Amniotic epithelial cell (primary cell): ENCODE results near the gene WDR93.

Source experiments
- DNase-seq: peaks from one replicate; pipeline ENCODE4 v3.0.0-alpha.2; 2010; ENCODE audit warnings: low read depth

The WDR93 gene

DNA sequence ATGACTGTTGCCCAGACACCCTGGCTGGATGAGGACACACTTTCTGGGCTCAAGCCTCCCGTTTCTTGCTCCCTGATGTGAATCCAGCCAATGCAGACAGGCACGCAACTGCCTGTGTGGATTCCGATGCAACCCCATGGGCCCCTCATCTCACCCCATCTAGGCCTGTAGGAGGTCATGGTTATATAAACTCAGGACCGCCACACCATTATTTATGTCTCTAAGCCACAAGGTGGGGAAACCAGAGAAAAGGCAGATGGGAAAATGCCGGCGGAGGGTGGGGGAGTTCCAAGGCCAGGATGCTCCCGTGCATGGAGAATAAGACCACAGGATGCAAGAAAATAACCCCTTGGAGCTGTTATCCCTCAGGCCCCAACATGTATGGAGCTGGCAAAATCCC lies 58.4 kb downstream of the WDR93 start:
- no peak for DNase-seq

DNA sequence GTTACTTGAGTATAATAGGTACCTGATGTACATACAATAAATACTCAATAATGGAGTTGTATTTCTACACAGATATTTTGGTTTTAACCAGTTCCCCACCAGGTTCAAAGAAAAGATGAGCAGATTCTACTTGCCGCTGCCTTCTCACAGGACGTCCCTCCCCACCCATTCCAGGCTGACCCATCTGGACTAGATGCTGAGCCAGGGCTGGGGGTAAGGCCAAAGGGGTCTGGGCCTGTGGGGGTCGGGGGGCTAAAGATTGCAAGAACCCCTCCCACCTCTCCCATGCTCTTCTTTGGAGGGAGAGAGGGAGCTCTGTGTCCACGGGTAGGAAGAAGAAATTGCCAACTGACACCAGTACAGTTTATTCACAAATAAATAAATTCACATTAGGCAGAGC lies 58.9 kb downstream of the WDR93 start:
- no peak for DNase-seq

DNA sequence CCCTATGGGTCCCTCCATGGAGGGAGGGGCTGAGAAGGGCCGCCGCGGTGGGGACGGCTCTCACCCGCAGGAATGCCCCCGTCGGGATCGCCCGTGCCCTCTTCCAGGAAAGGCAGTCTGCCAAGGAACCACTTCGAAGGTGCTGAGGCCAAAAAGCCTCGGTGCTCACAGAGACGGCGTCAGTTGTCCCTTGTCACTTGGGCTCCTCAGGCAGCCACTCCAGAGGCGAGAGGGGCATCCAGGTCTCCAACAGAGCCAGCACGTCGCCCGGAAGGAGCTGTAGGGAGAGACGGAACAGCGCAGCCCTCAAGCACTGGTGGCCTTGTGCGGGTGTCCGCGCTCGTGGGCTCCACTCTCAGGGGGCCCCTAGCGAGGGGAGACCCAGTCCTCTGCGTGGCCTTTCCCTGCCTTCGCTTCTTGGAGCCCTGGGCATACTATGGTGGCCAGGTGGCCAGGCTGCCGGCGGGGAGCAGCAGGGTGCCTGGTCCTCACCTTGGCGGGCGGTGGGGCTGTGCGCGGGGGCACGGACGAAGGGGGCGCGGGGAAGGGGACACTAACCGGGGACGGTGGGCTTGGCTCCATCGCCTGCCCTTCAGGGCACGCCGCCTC lies 59.4 kb downstream of the WDR93 start:
- DNase-seq = no peak

DNA sequence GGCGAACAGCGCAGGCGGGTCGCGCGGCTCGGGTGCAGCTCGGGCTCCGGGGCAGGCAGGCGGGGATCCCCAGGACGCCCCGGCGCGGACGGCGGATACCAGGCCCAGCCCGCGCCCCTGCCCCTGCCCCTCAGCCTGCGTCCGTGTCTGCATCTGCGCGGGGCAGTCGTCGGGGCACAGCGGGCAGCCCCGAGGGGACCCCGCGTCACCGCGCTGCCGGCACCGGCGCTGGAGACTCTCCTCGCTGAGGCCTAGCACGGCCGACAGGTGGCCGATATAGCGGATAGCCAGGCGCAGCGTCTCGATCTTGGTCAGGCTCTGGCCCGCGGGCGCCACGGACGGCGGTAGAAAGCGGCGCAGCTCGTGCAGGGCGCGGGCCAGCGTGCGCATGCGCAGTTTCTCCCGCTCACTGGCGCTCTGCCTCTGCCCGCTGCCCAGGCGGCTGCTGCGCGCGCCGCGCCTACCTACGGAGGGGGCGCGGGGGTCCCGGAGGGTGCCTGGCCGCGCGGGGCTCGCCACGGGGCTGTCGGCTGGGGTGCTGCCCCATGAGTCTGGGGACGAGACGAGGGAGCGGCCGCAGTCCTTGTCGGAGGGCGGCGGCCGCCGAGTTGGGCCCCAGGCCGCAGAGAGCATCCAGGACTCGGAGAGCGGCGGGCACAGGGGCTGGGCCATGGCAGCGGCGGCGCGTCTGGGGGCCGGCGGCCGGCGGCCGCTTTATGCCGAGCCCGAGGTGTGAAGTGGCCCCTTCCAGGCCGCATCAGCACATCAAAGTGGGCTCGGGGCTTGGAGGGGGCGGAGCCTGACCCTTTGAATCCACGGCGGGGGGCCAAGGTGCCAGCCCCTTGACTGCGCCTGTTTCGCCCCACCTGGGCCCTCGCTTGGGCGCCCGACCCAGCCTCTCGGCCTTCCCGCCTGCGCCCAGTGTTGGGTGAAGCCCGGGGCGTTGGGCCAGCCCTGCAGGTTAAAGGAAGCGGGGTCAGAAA lies 60.2 kb downstream of the WDR93 start, which contains the start of gene MESP1:
Gene MESP1 (minus strand): TSS at position 690 of the 983 bp plus-strand sequence. CDS start 18 bp downstream, at position 672.
- peak; percentile 79 for DNase-seq

DNA sequence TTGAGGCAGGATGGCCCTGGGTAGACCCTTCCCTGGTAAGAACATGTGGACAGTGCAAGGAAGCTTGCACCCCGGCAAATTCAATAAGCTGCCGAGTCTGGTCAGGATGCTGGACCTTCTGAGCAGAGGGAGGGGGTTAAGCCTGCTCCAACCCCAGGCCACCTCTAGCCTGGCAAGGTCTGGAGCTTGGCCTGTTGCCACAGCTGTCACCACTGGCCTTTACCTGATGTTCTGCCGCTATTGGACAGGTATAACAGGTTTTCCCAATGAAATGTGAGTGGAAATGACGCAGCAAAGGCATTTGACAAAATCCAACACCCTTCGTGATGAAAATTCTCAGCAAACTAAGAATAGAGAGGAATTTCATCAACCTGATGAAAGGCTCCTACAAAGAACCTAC lies 61.1 kb downstream of the WDR93 start:
- DNase-seq = no peak

DNA sequence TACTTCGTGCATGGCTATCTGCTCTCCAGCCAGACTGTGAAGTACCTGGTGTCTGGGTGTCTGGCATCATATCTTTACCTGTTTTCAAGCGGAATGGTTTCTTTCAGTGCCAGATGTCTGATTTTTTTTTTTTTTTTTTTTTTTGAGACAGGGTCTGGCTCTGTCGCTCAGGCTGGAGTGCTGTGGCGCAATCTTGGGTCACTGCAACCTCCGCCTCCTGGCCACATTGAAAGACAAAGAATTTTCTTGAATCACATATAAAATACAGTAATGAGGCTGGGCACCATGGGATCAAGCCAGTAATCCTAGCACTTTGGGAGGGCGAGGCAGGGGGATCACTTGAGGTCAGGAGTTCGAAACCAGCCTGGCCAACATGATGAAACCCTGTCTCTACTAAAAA lies 63.2 kb downstream of the WDR93 start:
- DNase-seq = no peak

DNA sequence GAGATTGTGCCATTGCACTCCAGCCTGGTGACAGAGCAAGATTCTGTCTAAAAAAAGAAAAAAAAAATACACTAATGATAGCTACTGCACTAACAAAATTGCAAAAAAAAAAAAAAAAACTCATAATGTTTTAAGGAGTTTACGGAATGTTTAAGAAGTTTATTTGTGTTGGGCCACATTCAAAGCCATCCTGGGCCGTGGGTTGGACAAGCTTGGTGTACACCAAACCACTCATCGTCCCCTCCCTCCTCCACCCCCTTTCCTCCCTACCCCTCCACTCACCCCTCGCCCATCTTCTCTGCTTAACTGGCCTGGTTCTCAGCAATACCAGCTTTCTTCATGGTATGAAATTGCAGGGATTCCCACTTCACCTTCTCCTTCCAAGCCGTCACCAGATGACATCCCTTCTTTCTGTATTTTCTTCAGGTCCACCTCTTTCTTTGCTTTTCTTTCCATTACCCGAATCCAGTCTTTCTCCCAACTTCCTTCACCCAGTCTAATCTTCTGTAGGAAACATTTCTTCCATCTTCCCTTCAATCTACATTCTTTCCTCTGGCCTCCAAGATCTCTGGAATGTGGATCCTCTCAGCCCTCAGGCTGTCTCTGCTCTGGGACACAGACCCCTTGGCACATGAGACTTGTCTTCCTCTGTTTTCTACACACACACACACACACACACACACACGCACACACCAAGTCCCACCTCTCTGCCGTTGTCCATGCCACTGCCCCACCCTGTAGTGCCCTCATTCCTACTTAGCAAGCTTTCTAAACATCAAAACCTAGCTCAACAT lies 63.9 kb downstream of the WDR93 start:
- no peak for DNase-seq

DNA sequence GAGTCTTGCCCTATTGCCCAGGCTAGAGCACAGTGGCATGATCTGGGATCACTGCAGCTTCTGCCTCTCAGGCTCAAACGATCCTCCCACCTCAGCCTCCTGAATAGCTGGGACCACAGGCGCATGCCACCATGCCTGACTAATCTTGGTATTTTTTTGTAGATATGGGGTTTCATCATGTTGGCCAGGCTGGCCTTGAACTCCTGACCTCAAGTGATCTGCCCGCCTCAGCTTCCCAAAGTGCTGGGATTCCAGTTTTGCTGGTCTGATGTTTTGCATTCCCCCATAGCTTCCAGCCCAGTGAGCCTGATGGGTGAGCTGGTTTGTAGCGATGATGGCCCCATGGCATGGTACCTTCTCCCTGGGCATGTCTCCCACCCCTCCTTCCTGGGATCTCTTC lies 65.1 kb downstream of the WDR93 start:
- DNase-seq = peak; percentile 29

DNA sequence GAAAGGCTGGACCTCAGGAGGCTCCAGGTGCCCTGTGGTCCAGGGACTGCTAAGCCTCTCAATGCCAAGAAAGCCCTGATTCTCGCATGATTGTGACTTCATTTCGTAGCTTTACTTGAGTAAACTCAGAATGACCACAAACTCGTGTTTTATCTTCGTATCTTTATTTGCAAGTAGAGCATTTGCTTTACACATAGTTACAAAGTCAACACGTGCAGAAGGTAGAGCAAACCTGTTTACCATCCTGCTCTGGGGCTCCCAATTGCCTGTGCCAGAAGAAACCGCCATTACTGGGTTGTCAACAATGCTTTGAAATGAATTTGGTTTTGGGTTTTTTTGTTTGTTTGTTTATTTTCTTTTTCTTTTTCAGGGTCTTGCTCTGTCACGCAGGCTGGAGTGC lies 66.3 kb downstream of the WDR93 start:
- peak; percentile 26 for DNase-seq

DNA sequence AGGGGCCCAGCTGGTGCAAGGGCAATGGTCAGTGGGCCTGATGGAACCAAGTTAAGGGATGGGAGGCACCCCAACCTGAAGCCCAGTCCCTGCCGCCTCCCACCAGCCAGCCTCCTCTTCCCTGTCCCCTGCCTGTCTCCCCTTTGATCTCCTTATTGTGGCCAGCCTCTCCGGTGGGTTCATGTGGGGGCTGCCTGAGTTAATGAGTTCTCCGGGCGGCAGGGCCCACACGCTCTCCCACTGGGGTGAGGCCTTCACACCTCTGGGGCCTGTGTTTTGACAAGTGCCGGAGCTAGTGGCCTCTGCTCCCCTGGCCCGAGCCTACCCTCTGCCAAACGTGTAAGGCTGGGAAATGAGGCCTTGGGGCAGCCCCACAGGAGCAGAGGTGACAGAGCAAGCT lies 67.7 kb downstream of the WDR93 start:
- no peak for DNase-seq

DNA sequence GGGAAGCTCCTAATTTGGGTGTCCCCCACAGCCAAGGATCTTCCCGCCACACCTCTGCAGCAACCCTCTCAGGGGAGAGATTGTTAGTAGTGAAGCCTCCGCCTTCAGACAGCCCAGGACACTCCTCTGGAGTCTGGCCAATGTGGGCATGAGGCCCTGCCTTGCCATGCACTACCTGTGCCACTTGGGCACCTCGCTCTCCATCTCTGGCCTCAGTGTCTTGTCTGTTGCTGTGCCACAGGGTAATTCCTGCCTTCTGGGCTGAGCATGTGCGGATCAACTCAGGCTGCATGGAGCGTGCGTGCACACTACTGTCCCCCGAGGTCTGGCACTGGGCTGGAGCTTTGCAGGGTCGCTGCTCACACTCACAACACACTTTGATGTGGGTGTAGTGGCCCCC lies 68.4 kb downstream of the WDR93 start:
- no peak for DNase-seq

DNA sequence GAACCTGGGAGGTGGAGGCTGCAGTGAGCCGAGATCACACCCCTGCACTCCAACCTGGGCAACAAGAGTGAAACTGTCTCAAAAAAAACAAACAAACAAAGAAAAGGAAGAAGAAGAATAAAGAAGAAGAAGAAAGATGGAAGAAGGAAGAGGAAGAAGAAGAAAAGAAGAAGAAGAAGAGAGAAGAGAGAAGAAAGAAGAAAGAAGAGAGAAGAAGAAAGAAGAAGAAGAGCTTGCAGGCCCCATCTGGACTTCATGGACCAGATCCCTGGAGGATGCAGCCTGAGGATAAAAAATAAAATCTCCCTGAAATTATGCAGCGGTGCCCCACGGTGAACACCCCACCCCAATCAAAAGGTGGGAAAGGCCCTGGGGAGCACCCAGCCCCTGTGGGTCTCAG lies 69.2 kb downstream of the WDR93 start:
- DNase-seq = no peak

DNA sequence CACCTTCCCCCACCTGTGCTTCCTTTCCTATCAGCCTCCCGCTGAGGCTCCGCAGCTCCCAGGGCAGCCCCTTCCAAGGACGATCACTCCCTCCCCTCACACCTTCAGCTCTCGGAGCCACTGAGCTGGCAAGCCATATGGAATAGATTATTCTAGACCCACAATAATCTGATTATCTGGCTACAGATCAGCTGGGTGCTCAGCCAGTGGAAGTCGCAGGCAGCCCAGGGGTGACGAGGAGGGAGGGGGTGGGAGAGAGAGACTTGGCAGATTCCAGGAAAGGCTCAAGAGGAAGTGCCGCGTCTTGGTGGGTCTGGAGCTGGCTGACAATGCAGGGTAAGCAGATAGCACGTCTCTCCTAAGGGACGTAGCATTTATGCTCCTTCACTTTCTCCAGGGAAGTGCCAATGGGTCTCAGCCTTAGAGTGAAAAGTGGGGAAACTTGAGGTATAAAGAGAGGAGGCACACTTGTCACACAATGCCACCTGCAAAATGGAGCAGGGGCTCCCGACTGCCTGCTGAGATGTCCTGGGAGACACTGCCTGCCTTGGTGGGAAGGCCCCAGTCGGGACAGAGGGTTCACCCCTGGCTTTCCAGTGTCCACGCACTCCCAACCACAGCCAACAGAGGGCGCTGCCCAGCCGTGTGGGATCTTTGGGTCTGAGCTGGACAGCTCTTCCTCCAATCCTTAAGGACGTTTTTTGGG lies 69.8 kb downstream of the WDR93 start:
- DNase-seq = peak; percentile 44

DNA sequence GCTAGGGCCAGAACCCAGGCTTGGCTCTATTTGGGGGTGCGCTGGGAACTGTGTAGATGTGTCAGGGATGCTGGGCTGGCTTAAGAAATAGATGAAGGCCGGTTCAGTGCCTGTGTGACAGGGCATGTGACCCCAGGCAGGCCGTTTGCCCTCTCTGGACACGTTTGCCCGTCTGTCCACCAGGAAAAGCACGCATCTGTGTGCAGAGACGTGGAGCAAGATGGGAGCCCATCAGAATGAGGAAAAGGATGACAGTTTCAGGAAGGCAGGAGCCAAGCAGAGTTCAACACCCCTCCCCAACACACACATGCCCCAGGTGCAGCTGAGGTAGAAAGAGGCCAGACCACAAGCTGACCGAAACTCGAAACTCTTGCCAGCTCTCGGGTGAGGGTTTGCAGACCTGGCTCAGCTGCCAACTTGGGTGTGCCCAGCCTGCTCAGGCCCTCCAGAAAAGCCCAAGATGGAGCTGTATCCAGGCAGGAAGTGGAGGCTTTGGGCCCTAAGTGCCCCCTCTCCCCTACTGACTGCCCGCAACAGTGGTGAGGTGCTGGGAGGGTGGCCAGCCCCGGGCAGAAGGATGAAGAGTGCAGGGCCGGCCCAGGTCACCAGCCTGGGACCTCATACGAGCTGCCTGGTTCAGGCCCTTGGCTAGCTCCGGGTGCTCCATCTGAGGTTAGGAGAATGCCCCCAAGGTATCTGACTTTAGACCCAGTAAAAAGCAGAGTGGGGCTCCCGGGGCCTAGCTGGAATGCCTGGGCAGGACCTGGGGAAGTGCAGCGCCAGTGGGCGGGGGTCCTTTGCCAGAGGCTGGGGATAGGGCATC lies 70.6 kb downstream of the WDR93 start:
- DNase-seq = no peak

DNA sequence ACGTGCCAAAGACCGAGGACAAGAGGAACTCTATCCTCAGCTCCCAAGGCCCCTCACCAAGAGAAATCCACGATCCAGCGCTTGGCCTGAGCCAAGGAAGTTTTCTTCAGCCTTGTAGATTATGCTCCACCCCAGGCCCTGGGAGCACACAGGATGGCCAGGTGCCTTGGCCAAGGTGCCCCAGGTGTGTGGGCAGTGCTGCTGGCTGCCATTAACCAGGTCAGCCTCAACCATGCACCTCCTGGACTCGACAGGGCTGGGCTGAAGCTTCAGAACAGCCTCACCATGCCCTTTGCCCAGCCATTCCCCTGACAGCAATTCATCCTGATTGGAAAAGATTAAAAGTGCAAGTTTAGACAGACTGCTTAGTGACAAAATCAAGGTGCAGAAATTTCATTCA lies 71.3 kb downstream of the WDR93 start:
- DNase-seq = no peak

DNA sequence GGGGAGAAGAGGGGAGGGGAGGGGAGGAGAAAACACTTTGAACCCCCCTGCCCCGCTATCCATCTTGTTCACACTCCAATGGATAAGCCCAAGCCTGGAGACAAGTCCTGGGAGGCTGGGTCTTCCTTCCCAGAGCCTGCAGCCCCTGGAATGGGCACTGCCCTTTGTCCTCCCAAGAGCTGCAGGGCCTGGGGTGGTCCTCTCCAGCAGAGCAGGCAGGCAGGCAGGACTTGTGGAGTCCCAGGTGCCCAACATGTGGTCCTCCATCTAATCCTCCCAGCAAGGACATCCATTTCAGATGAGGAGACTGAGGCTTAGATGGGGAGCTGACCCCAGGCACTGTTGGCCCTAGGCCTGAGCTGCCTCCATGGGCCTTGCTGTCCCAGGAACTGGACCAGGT lies 75.1 kb downstream of the WDR93 start:
- no peak for DNase-seq

DNA sequence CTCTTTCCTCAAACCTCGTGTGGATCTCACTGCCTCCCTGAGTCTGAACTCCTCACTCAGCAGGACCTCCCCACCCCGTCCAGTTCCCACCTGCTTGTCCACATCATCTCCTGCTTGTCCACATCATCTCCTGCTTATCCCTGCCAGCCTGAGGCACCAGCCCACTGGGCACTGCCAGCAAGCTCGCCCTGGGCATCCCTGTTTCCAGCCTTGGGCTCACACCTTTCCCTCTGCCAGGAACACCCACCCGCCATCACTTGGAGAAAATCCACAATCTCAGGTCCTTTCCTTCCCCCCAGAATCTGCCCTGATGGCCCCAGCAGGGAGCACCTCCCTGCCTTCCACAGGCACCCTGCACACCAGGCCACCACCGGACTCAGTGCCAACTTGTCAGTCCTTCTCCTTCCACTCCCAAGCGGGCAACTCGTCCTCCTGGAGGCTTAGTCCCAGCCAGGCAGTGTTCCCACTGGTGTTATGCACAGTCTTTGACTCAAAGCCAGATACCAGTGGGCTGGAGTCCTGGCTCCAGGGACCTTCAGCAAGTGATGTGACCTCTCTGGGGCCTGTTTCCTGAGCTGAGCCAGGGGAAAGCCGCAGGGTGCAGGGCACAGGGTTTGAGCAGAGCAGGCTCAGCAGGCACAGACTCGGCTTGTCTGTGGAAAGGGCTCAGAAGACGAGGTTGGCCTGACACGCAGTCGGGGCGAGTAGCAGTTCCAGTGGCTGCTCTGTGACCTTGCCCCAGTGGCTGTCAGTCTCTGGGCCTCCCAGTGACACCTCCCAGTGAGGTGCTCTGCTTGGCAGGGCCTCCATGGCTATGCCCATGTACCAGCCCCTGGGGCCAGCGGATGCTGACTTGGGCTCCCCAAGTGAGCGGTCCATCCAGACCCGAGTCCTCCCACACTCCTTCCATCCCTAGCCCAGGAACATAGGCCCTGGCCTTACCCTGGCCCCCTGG lies 76.0 kb downstream of the WDR93 start:
- no peak for DNase-seq

DNA sequence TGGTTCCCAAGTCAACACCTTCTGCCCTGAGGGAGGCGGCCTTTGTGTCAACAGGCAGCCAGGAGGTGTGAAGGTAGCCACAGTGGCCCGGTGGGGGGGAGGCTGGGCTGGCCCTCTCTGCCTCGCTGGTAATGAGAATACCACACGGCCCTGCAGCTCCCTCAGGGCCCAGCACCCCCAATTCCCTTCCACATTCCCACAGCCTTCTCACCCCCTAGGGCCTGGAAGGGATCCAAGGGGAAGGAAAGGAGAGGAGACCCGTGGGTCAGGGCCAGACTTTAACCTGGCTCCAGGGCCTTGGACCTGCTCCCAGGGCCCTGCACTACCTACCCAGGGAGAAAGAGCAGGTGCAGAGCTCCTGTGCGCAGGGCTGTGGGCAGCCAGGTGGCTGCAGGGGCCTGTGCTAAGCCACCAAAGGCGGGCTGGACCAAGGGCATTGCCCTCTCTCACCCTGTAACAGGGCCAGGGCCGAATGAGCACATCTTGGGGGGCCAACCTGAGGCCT lies 76.9 kb downstream of the WDR93 start:
- no peak for DNase-seq

DNA sequence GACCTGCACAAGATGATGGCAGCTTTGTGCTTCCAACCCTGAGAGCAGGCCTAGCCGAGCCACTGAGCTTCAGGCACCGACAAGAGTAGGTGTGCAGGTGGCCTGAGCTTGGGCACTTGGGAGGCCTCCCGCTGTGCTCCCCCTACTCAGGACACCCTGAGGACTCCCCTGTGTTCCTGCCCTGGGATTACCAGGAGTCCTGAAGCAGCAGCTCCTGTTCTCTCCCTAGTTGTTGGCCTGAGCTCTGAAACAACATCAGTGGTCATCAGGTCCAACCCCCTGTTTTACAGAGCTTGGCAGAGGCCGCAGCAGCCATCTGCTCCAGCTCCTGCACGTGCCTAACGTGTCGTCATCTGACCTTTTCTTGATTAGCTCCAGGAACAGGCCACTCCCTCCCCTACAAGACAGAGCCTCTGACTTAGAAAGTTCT lies 77.5 kb downstream of the WDR93 start:
- DNase-seq = no peak

DNA sequence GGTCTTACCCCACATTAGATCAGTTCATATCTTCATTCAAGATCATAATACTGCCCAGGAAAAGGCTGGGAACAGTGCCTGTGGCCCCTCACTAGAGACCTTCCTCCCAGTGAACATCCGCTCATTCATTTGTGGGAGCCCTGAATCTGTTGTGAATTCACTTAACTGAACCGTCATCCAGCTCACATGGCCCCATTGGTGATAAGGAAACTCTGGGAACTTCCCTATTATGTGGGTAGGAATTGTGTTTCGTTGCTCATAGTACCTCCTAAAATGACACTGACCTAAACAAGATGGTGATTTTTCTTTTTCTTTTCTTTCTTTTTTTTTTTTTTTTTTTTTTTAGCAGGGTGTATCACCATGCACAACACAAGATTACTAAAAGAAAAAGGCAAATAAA lies 78.8 kb downstream of the WDR93 start:
- no peak for DNase-seq
